Adrenal gland (tissue), 12 donors: Measurements from ENCODE around the gene IL1F10. TPM values are rescaled to one million over a fixed set of nuclear protein-coding genes. Genes with fewer than 3 reads are reported as not detected.

Experiments
- DNase-seq, 7 donors: peaks; one replicate each; pipeline ENCODE4 v3.0.0-alpha.2; 2019 to 2020
- H3K27ac ChIP-seq, 5 donors: fragments of 200-600 bp; sonication (generic) in 4 of 5; 1 replicate in 3 of 5; 2 replicates in 2 of 5; pipeline versions ENCODE4 v1.5.1 to v1.8.0; 2016 to 2020; ENCODE audit warnings: mild to moderate bottlenecking in 1 of 5
- H3K27me3 ChIP-seq: fragments of 200-600 bp; 2 replicates; pipeline ENCODE4 v1.8.0; 2021
- H3K36me3 ChIP-seq, 2 donors: fragments of 200-600 bp; replicated peaks in 1 of 2; 1 replicate in 1 of 2; 2 replicates in 1 of 2; pipeline versions ENCODE4 v1.5.1 to v1.8.0; 2018 to 2022
- H3K4me1 ChIP-seq, 2 donors: fragments of 200-600 bp; replicated peaks in 1 of 2; 1 replicate in 1 of 2; 2 replicates in 1 of 2; pipeline versions ENCODE4 v1.5.1 to v1.8.0; 2018 to 2021
- H3K4me3 ChIP-seq, 4 donors: fragments of 200-600 bp; sonication (generic) in 3 of 4; one replicate each; pipeline ENCODE4 v1.5.1; 2016 to 2018
- H3K9me3 ChIP-seq, 3 donors: fragments of 200-600 bp; sonication (generic) in 1 of 3; replicated peaks in 1 of 3; 1 replicate in 2 of 3; 2 replicates in 1 of 3; pipeline versions ENCODE4 v1.5.1 to v1.8.0; 2016 to 2021
- POLR2A ChIP-seq, 2 donors: fragments of 450-650 bp; IDR thresholded peaks; one replicate each; pipeline ENCODE4 v1.6.1; 2017; ENCODE audit warnings: antibody characterized with exemption in 2 of 2, mild to moderate bottlenecking in 2 of 2, moderate library complexity in 1 of 2
- WGBS, 4 donors: extraction: QIAGEN DNeasy Blood & Tissue Kit in 2 of 4; methylation state at CpG; one replicate each; pipeline versions ENCODE4 v1.1.5 to v1.1.7; 2013 to 2017; 5-methylcytosine and 5-hydroxymethylcytosine counted together
- intact Hi-C, 2 donors: fragments of 100-400 bp; cut with DNase I; formaldehyde crosslinking; loops; one replicate each; pipeline versions ENCODE4 v1.14.1 to v1.15.0; 2022 to 2023
- polyA plus RNA-seq, 3 donors: library from polyadenylated mRNA; stranded (reverse); fragments of 200-250 nt in 2 of 3; fragments of 350-450 nt in 1 of 3; fragmentation: Illumina TruSeq in 1 of 3; extraction: RNeasy Lipid Tissue Mini Kit (QIAGEN cat#74804) in 1 of 3; gene quantifications; one replicate each; pipeline ENCODE4 v1.2.3, GENCODE V29; 2013 to 2014
- total RNA-seq, 9 donors: library from RNA; depleted of rRNA in 4 of 9; stranded (reverse); fragments of >200 nt in 4 of 9; fragments of 120-200 nt in 1 of 9; fragmentation: NEBNext Ultra II Directional in 1 of 9; extraction: Animal tissue kit (Norgen Biotek cat#: 25700) in 1 of 9; gene quantifications; one replicate each; pipeline versions ENCODE4 v1.1.0 to v1.2.4, GENCODE V29; 2013 to 2023
- TF ChIP-seq, protein P1 (sequence below), 6 experiments: fragments of 450-650 bp in 4 of 6; fragments of 200-600 bp in 2 of 6; sonication (generic) in 1 of 6; IDR thresholded peaks; 1 replicate in 5 of 6; 2 replicates in 1 of 6; pipeline versions ENCODE4 v1.5.1 to v1.8.0; 2016 to 2021; ENCODE audit warnings: antibody characterized with exemption in 6 of 6, mild to moderate bottlenecking in 2 of 6, moderate library complexity in 1 of 6
- donor health status: healthy with polysubstance abuse.
- donor health status: Bipolar disorder and iron deficiency.
- donor health status: DM: yes; HTN: yes; CAD: no.
- donor health status: DM: no; HTN: no; CAD: no.
- donor health status: DM: no; HTN: no; CAD: no.
- donor health status: DM: yes; HTN: yes; CAD: no.

Gene IL1F10
- total and polyA plus RNA-seq, 12 donors, result not detected

DNA sequence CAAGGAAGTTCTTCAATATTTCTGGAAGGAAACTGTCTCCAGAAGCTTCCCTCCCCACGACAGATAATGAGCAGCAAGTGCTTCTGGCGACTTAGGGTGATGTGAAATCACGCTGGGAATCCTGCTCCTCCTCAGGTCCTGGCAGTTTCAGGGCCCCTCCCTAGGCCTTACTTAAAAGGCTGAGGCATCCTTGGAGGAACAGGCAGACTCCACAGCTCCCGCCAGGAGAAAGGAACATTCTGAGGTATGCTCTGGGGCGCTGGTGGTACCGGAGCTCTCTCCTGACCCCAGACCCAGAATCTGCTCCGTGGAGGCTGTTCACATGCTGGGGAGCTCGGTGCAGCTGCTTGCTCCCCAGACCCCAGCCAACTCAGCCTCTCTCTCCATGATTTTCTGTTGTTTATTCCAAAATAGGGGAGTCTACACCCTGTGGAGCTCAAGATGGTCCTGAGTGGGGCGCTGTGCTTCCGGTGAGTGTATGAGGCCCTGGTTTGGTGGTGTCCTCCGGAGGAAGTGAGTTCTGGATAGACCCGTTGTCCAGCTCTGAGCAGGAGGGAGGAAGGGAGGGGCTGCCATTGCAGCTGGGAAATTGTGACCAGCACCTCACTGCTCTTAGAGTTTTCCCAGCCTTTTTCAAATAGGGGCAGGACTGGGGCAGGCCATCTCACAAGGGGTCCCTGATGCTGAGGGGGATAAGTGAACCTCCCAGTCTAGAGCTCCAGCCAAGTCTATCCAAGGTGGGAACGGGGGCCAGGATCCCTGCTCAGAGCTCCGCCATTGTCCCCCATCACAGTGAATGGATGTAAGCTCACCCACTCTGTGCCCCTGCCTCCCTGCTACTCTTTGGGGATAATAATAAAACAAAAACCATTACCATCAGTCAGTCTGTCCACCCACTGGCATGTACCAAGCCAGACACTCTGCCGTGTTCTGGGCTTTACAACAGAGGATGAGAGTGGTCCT is 8.5 kb upstream of the IL1F10 start, which contains the start of gene IL36RN:
Gene IL36RN, plus strand, starts transcription at position 201 of the 963 bp plus-strand sequence. Its CDS starts 241 bp downstream, at position 442.
- TF ChIP-seq POLR2A (IDR thresholded peaks at IDR 0.05), result no peak
- TF ChIP-seq, protein P1, sequence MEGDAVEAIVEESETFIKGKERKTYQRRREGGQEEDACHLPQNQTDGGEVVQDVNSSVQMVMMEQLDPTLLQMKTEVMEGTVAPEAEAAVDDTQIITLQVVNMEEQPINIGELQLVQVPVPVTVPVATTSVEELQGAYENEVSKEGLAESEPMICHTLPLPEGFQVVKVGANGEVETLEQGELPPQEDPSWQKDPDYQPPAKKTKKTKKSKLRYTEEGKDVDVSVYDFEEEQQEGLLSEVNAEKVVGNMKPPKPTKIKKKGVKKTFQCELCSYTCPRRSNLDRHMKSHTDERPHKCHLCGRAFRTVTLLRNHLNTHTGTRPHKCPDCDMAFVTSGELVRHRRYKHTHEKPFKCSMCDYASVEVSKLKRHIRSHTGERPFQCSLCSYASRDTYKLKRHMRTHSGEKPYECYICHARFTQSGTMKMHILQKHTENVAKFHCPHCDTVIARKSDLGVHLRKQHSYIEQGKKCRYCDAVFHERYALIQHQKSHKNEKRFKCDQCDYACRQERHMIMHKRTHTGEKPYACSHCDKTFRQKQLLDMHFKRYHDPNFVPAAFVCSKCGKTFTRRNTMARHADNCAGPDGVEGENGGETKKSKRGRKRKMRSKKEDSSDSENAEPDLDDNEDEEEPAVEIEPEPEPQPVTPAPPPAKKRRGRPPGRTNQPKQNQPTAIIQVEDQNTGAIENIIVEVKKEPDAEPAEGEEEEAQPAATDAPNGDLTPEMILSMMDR (IDR thresholded peaks at IDR 0.05), result no peak
- Histone ChIP-seq H3K9me3 (no peaks in the 10 kb centered on the region), H3K27me3 (peaks cover 4% of the 10 kb centered on the region), H3K36me3 (no peaks in the 10 kb centered on the region), H3K4me3 (no peak within 1 kb of the TSS), H3K27ac (no peak within 1 kb of the TSS), H3K4me1 (no peaks in the 10 kb centered on the region)
- 77 to 83% (median 79%) methylated on average over 12 to 15 of the region's 15 CpGs for WGBS, 4 donors
- intact Hi-C loops, result no loop called here
- DNase-seq, result no peak

DNA sequence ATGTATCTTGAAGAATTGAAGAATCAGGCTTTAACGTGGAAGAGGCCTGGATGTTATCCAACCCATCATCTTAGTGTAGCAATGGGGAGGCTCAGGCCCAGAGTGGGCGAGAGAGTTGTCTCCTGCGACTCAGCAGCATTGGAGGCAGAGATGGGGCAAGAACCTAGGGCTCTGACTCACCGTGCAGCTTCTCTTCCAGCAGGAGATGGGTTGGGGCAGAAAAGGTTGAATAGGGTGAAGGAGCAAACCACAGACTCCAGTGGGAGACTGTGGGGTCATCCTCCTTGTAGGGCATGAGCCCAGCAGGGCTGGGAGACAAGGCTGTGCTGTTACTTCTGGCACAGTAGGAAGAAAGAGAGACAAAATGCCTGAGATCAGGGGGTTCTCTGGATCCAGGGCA is 7.4 kb upstream of the IL1F10 start:
- DNase-seq, result no peak
- Histone ChIP-seq H3K27me3 (peaks cover 4% of the 10 kb centered on the region), H3K4me1 (no peaks in the 10 kb centered on the region), H3K36me3 (no peaks in the 10 kb centered on the region), H3K4me3 (no peak overlapping the region), H3K27ac (no peak overlapping the region), H3K9me3 (no peaks in the 10 kb centered on the region)
- intact Hi-C loops, result no loop called here
- TF ChIP-seq, protein P1 (IDR thresholded peaks at IDR 0.05), result no peak
- no peak for TF ChIP-seq POLR2A (IDR thresholded peaks at IDR 0.05)
- WGBS, 4 donors, result 68 to 86% (median 72%) methylated on average over 4 of the region's 4 CpGs

DNA sequence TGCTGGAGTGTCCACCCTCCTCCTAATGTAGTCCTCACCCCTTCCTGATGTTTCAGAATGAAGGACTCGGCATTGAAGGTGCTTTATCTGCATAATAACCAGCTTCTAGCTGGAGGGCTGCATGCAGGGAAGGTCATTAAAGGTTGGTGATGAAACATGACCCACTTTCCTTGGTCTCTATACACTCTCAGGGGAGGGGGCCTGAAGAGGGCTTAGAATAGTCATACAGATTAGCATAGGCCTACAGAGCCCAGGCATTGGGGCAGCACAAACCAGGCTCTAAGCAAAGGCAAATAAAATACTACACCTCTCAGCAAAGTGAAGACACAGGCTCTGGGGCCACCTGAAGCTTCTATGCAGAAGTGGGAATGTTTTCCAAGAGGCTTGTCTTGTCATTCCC is 7.0 kb upstream of the IL1F10 start:
- WGBS, 4 donors, result 56 to 73% (median 64%) methylated on average over 1 of the region's 1 CpG
- H3K36me3 ChIP-seq, result no peaks in the 10 kb centered on the region
- intact Hi-C loops, result no loop called here
- no peak overlapping the region for H3K27ac ChIP-seq
- H3K27me3 ChIP-seq, result peaks cover 4% of the 10 kb centered on the region
- H3K4me1 ChIP-seq, result no peaks in the 10 kb centered on the region
- no peak for TF ChIP-seq POLR2A (IDR thresholded peaks at IDR 0.05)
- TF ChIP-seq, protein P1 (IDR thresholded peaks at IDR 0.05), result no peak
- no peak for DNase-seq
- H3K4me3 ChIP-seq, result no peak overlapping the region
- no peaks in the 10 kb centered on the region for H3K9me3 ChIP-seq

GRCh38 chr2:113061241-113061640 is 6.5 kb upstream of the IL1F10 start:
- 42 to 80% (median 77%) methylated on average over 2 of the region's 2 CpGs for WGBS, 4 donors
- Histone ChIP-seq H3K4me3 (no peak overlapping the region), H3K27me3 (peaks cover 4% of the 10 kb centered on the region), H3K4me1 (no peaks in the 10 kb centered on the region), H3K27ac (no peak overlapping the region), H3K36me3 (no peaks in the 10 kb centered on the region), H3K9me3 (no peaks in the 10 kb centered on the region)
- intact Hi-C loops, result no loop called here
- no peak for DNase-seq
- TF ChIP-seq POLR2A (IDR thresholded peaks at IDR 0.05), result no peak
- TF ChIP-seq, protein P1 (IDR thresholded peaks at IDR 0.05), result no peak
